HepG2 (cell line): ENCODE measurements around the gene ARHGEF16. TPM values are rescaled to one million over a fixed set of nuclear protein-coding genes. Genes with fewer than 3 reads are reported as not detected.

ENCODE experiments used
- BRD4 ChIP-seq: sonication (generic); formaldehyde crosslinking; IDR thresholded peaks from 2 replicates; pipeline ENCODE4 v1.4.0; 2020; ENCODE audit warnings: missing genetic modification reagents
- CREBL2 ChIP-seq: sonication (generic); formaldehyde crosslinking; IDR thresholded peaks from 2 replicates; pipeline ENCODE4 v1.8.1; 2023; ENCODE audit warnings: missing genetic modification reagents, mild to moderate bottlenecking, borderline replicate concordance
- ETS1 ChIP-seq: sonication (generic); formaldehyde crosslinking; IDR thresholded peaks from 2 replicates; pipeline ENCODE4 v1.4.0; 2020; ENCODE audit warnings: missing genetic modification reagents
- FOXM1 ChIP-seq: sonication (generic); formaldehyde crosslinking; IDR thresholded peaks from 2 replicates; pipeline ENCODE4 v1.5.0; 2020; ENCODE audit warnings: missing genetic modification reagents
- HMGA1 ChIP-seq: sonication (generic); formaldehyde crosslinking; conservative IDR thresholded peaks from 2 replicates; pipeline ENCODE4 v1.4.0; 2020; ENCODE audit warnings: missing genetic modification reagents
- HNF1A ChIP-seq, 2 experiments: sonication (generic) in 1 of 2; formaldehyde crosslinking in 1 of 2; IDR thresholded peaks; 2 replicates each; pipeline versions ENCODE4 v1.4.0 to v1.6.1; 2016 to 2020; ENCODE audit warnings: borderline replicate concordance in 1 of 2, low read depth in 1 of 2, mild to moderate bottlenecking in 1 of 2, missing genetic modification reagents in 1 of 2
- HNRNPL ChIP-seq: fragments of 200-400 bp; formaldehyde crosslinking; IDR thresholded peaks from 2 replicates; pipeline ENCODE4 v1.6.1; 2017; ENCODE audit warnings: mild to moderate bottlenecking, low read depth, low read length
- ISX ChIP-seq: sonication (generic); formaldehyde crosslinking; conservative IDR thresholded peaks from 2 replicates; pipeline ENCODE4 v1.5.0; 2020; ENCODE audit warnings: missing genetic modification reagents
- KAT2B ChIP-seq: fragments of 150-350 bp; IDR thresholded peaks from 2 replicates; pipeline ENCODE4 v1.6.1; 2014; ENCODE audit warnings: low read depth, low read length, borderline replicate concordance
- KDM4B ChIP-seq: sonication (generic); formaldehyde crosslinking; IDR thresholded peaks from 2 replicates; pipeline ENCODE4 v1.4.0; 2020; ENCODE audit warnings: missing genetic modification reagents
- KMT2B ChIP-seq: IDR thresholded peaks from 2 replicates; pipeline ENCODE4 v1.6.1; 2016; ENCODE audit warnings: missing genetic modification reagents, missing compliant biosample characterization
- MYC ChIP-seq: sonication (generic); formaldehyde crosslinking; IDR thresholded peaks from 2 replicates; pipeline ENCODE4 v1.9.0; 2021; ENCODE audit warnings: missing genetic modification reagents, borderline replicate concordance
- PHF21A ChIP-seq: sonication (generic); formaldehyde crosslinking; IDR thresholded peaks from 2 replicates; pipeline ENCODE4 v1.5.0; 2020; ENCODE audit warnings: mild to moderate bottlenecking, missing genetic modification reagents
- RORA ChIP-seq: sonication (generic); formaldehyde crosslinking; IDR thresholded peaks from 2 replicates; pipeline ENCODE4 v1.5.0; 2020; ENCODE audit warnings: mild to moderate bottlenecking, missing genetic modification reagents, moderate library complexity
- SETDB1 ChIP-seq: sonication (generic); formaldehyde crosslinking; IDR thresholded peaks from 2 replicates; pipeline ENCODE4 v1.5.1; 2020; ENCODE audit warnings: missing genetic modification reagents, mild to moderate bottlenecking, borderline replicate concordance
- SRSF9 ChIP-seq: fragments of 200-400 bp; formaldehyde crosslinking; IDR thresholded peaks from 2 replicates; pipeline ENCODE4 v1.6.1; 2018; ENCODE audit warnings: borderline replicate concordance, mild to moderate bottlenecking, low read depth, low read length; ENCODE audit not compliant: insufficient read depth, poor library complexity, severe bottlenecking
- YY1 ChIP-seq: IDR thresholded peaks from 2 replicates; pipeline ENCODE4 v1.6.1; 2011; ENCODE audit warnings: low read length, low read depth, moderate library complexity, mild to moderate bottlenecking; ENCODE audit not compliant: insufficient read depth, insufficient replicate concordance
- ZBTB3 ChIP-seq: sonication (generic); formaldehyde crosslinking; IDR thresholded peaks from 2 replicates; pipeline ENCODE4 v1.4.0; 2020; ENCODE audit warnings: low read depth, mild to moderate bottlenecking, moderate library complexity, missing genetic modification reagents, borderline replicate concordance
- ZBTB39 ChIP-seq: sonication (generic); formaldehyde crosslinking; IDR thresholded peaks from 2 replicates; pipeline ENCODE4 v1.5.0; 2020; ENCODE audit warnings: missing genetic modification reagents
- ZNF121 ChIP-seq: sonication (generic); formaldehyde crosslinking; IDR thresholded peaks from 2 replicates; pipeline ENCODE4 v1.5.0; 2020; ENCODE audit warnings: mild to moderate bottlenecking, missing genetic modification reagents
- ZNF160 ChIP-seq: sonication (generic); formaldehyde crosslinking; IDR thresholded peaks from 2 replicates; pipeline ENCODE4 v1.8.0; 2022; ENCODE audit warnings: mild to moderate bottlenecking, inconsistent platforms, missing genetic modification reagents
- ZNF878 ChIP-seq: sonication (generic); formaldehyde crosslinking; IDR thresholded peaks from 2 replicates; pipeline ENCODE4 v1.8.1; 2023; ENCODE audit warnings: mild to moderate bottlenecking, missing genetic modification reagents, moderate library complexity
- polyA plus RNA-seq, 8 experiments: library from polyadenylated mRNA; depleted of rRNA in 3 of 8; stranded (reverse) in 7 of 8; unstranded in 1 of 8; fragments of >200 nt; fragmentation: Illumina TruSeq in 4 of 8; extraction: Trizol in 4 of 8; gene quantifications; 2 replicates each; pipeline versions ENCODE4 v1.2.1 to v1.2.3, GENCODE V29; 2011 to 2016; ENCODE audit warnings: low read depth in 4 of 8, missing spikeins in 1 of 8, mixed read lengths in 1 of 8; ENCODE audit not compliant: insufficient read depth in 1 of 8
- total RNA-seq, 5 experiments: library from RNA; depleted of rRNA; stranded (reverse); fragments of >200 nt; fragmentation: Illumina TruSeq; extraction: Trizol; gene quantifications; 2 replicates each; pipeline ENCODE4 v1.2.3, GENCODE V29; 2016; ENCODE audit warnings: low read depth in 1 of 5

Gene ARHGEF16
- total and polyA plus RNA-seq, 2 of the 13 experiments (the other 11 are each of a cell fraction or from before 2014, with no cell fraction given) = 20.3 to 39.9 TPM

DNA sequence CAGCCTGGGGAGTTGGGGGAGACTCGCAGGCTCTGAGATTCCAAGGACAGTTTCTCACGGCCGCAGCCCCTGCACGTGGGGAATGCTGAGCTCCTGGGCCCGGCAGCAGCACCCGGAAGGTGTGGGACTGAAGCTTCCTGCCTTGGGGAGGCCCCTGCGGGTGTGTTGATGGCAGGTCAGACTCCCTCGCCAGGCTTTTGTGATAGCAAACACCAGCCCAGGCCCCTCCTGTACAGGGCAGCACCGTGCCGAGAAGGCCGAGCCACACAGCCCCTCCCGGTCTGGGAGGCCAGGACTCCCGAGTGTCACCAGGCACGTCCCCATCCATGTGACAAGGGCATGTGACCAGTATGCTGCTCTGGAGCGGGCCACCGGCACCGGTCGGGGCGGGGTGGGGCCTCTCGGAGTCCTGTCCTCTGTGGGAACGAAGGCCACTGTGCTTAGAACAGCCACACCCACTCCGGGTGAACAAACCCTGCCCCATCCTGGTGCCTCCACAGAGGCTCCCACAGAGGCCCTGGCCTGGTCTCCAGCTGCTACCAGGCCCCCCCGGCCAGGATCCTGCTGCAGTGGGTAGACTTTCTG lies 31.1 kb upstream of the ARHGEF16 start (continued):
- TF ChIP-seq HNF1A (IDR thresholded peaks at IDR 0.05; ENCODE audit: low read depth) = no peak; the same call in 1 of the 2 replicates
- TF ChIP-seq HNF1A (CRISPR knock-in tag; IDR thresholded peaks at IDR 0.05; ENCODE audit: borderline replicate concordance) = peak; percentile 65; the same call in 1 of the 2 replicates
- no peak for TF ChIP-seq ISX (CRISPR knock-in tag)
- TF ChIP-seq HNRNPL = peak; percentile 93
- peak; percentile 68 for TF ChIP-seq ZNF121 (CRISPR knock-in tag)
- TF ChIP-seq PHF21A (CRISPR knock-in tag) = peak; percentile 98
- no peak for TF ChIP-seq KAT2B
- TF ChIP-seq HMGA1 (CRISPR knock-in tag) = no peak
- no peak for TF ChIP-seq ETS1 (CRISPR knock-in tag)
- peak; percentile 60; the same call in 1 of the 2 replicates for TF ChIP-seq ZBTB3 (CRISPR knock-in tag)
- no peak for TF ChIP-seq BRD4
- peak; percentile 90; the same call in 1 of the 2 replicates for TF ChIP-seq MYC (CRISPR knock-in tag)
- TF ChIP-seq CREBL2 (CRISPR knock-in tag) = no peak
- TF ChIP-seq SETDB1 (CRISPR knock-in tag) = no peak
- no peak for TF ChIP-seq ZBTB39
- no peak; the same call in 1 of the 2 replicates for TF ChIP-seq ZNF160 (CRISPR knock-in tag)
- no peak for TF ChIP-seq FOXM1
- TF ChIP-seq ZNF878 (CRISPR knock-in tag) = peak; percentile 95
- peak; percentile 40; the same call in 1 of the 2 replicates for TF ChIP-seq KDM4B
- TF ChIP-seq SRSF9 = no peak
- peak; percentile 61; the same call in 1 of the 2 replicates for TF ChIP-seq KMT2B
- peak; percentile 43 for TF ChIP-seq YY1
- no peak for TF ChIP-seq RORA (CRISPR knock-in tag)
